Caco-2 (cell line): ENCODE results near the gene CLIP2. TPM values are rescaled to one million over a fixed set of nuclear protein-coding genes. Genes with fewer than 3 reads are reported as not detected.
A peak's percentile ranks its signal among the peaks of the same experiment; 100 is the strongest.

Experiments used
- BruUV-seq: library from RNA; stranded (reverse); fragments of 400-500 nt; replicated peaks from 2 replicates; lab custom pipeline; 2021; lab: Mats Ljungman, UMichigan
- CTCF ChIA-PET: fragments of 300-600 bp; sonication (Branson Sonifier 250); formaldehyde crosslinking; loops from one replicate; lab custom pipeline; 2022; ENCODE audit warnings: antibody characterized with exemption; lab: Charles Lee
- POLR2A ChIA-PET: fragments of 300-600 bp; sonication (Branson Sonifier 250); formaldehyde crosslinking; loops from one replicate; lab custom pipeline; 2022; ENCODE audit warnings: antibody characterized with exemption; lab: Charles Lee
- DNase-seq, 2 experiments: peaks; one replicate each; pipeline versions ENCODE4 v3.0.0 to v3.0.0-alpha.2; 2020 to 2022
- H3K27me3 ChIP-seq: replicated peaks from 2 replicates; pipeline ENCODE4 v1.6.0; 2011; ENCODE audit warnings: low read length; ENCODE audit not compliant: control insufficient read depth, insufficient read depth
- H3K36me3 ChIP-seq: 2 replicates; pipeline ENCODE4 v1.5.1; 2011; ENCODE audit warnings: low read length; ENCODE audit not compliant: control insufficient read depth, insufficient read depth
- H3K4me1 ChIP-seq: fragments of 250-450 bp; sonication (Bioruptor Pico); 2 replicates; pipeline ENCODE4 v1.5.1; 2020; ENCODE audit warnings: mild to moderate bottlenecking
- H3K4me3 ChIP-seq: 2 replicates; pipeline ENCODE4 v1.5.1; 2011; ENCODE audit warnings: low read depth, mild to moderate bottlenecking, control low read depth, low read length
- H3K9me3 ChIP-seq: fragments of 250-450 bp; sonication (Bioruptor Pico); 2 replicates; pipeline ENCODE4 v1.5.1; 2020; ENCODE audit warnings: mild to moderate bottlenecking, moderate library complexity
- H3K27ac Mint-ChIP-seq: one replicate; pipeline ENCODE4 v1.8.0; 2022; ENCODE audit warnings: mixed read lengths; ENCODE audit not compliant: unreplicated experiment
- H3K27me3 Mint-ChIP-seq: one replicate; pipeline ENCODE4 v1.8.0; 2022; ENCODE audit warnings: mixed read lengths; ENCODE audit not compliant: insufficient read depth, unreplicated experiment
- H3K36me3 Mint-ChIP-seq: one replicate; pipeline ENCODE4 v1.8.0; 2022; ENCODE audit warnings: mild to moderate bottlenecking, mixed read lengths; ENCODE audit not compliant: insufficient read depth, unreplicated experiment
- H3K4me1 Mint-ChIP-seq: one replicate; pipeline ENCODE4 v1.8.0; 2022; ENCODE audit warnings: low read depth, mixed read lengths; ENCODE audit not compliant: unreplicated experiment
- H3K4me3 Mint-ChIP-seq: one replicate; pipeline ENCODE4 v1.8.0; 2022; ENCODE audit warnings: mild to moderate bottlenecking, moderate library complexity, mixed read lengths; ENCODE audit not compliant: unreplicated experiment
- H3K9me3 Mint-ChIP-seq: one replicate; pipeline ENCODE4 v1.8.0; 2022; ENCODE audit warnings: mixed read lengths; ENCODE audit not compliant: unreplicated experiment
- CTCF ChIP-seq, 2 experiments: fragments of 200-600 bp in 1 of 2; IDR thresholded peaks; 1 replicate in 1 of 2; 2 replicates in 1 of 2; pipeline versions ENCODE4 v1.5.1 to v1.8.0; 2011 to 2022; ENCODE audit warnings: antibody characterized with exemption in 1 of 2, control low read depth in 1 of 2, inconsistent platforms in 1 of 2, low read depth in 1 of 2, low read length in 1 of 2, mild to moderate bottlenecking in 1 of 2, moderate library complexity in 1 of 2; ENCODE audit not compliant: insufficient read depth in 1 of 2, severe bottlenecking in 1 of 2, unreplicated experiment in 1 of 2
- intact Hi-C: fragments of 100-400 bp; cut with micrococcal nuclease; formaldehyde crosslinking; loops from one replicate; pipeline ENCODE4 v1.10.0; 2022; ENCODE audit not compliant: unreplicated experiment
- total RNA-seq: library from RNA; stranded (reverse); gene quantifications from 2 replicates; pipeline ENCODE4 v1.2.3, GENCODE V29; 2022

Gene CLIP2
- total RNA-seq, 1 experiment from 2014 or later, result 19.5 TPM

- no peaks in the 10 kb centered on the region for H3K27me3 Mint-ChIP-seq
- H3K36me3 ChIP-seq, result no peaks in the 10 kb centered on the region; the same call in 1 of the 2 replicates
- H3K9me3 ChIP-seq, result 0 out of 2 replicates have a peak, but pooled peaks cover 8% of the 10 kb centered on the region
- H3K9me3 Mint-ChIP-seq, result no peaks in the 10 kb centered on the region
- H3K4me1 ChIP-seq, result no peaks in the 10 kb centered on the region
- no peak overlapping the region for H3K4me3 ChIP-seq
- TF ChIP-seq CTCF (IDR thresholded peaks at IDR 0.05; ENCODE audit: insufficient read depth in 1 of 2, low read depth in 1 of 2, low read length in 1 of 2, severe bottlenecking in 1 of 2, unreplicated experiment in 1 of 2), result no peak
- H3K36me3 Mint-ChIP-seq, result peaks cover 46% of the 10 kb centered on the region
- no peaks in the 10 kb centered on the region; the same call in 1 of the 2 replicates for H3K27me3 ChIP-seq
- no peak for DNase-seq
- CTCF ChIA-PET, result interaction anchor here (0.6 kb wide), 1 partner anchor 32 kb away, joined by 3 read pairs; no protein-coding TSS in a partner anchor
- no peak overlapping the region for H3K27ac Mint-ChIP-seq
- POLR2A ChIA-PET, result no interaction called here
- intact Hi-C loops, result no loop called here
- H3K4me3 Mint-ChIP-seq, result no peak overlapping the region
- BruUV-seq, result no TSS peak
- H3K4me1 Mint-ChIP-seq, result no peaks in the 10 kb centered on the region
Measured at GRCh38 chr7:74354009-74354408, 64.8 kb downstream of the CLIP2 start.

GRCh38 chr7:74355091-74355490 lies 65.9 kb downstream of the CLIP2 start:
- DNase-seq, result no peak
- intact Hi-C loops, result no loop called here
- BruUV-seq, result no TSS peak

GRCh38 chr7:74356589-74357315 lies 67.5 kb downstream of the CLIP2 start:
- CTCF ChIA-PET, result no interaction called here

More at GRCh38 chr7:74355091-74355490, 65.9 kb downstream of the CLIP2 start:
- no peak overlapping the region for H3K4me3 ChIP-seq
- H3K4me1 Mint-ChIP-seq, result no peaks in the 10 kb centered on the region
- POLR2A ChIA-PET, result no interaction called here
- CTCF ChIA-PET, result interaction anchor here (0.6 kb wide), 1 partner anchor 9 kb away, joined by 4 read pairs; no protein-coding TSS in a partner anchor
- H3K27me3 Mint-ChIP-seq, result no peaks in the 10 kb centered on the region
- no peaks in the 10 kb centered on the region; the same call in 1 of the 2 replicates for H3K27me3 ChIP-seq
- H3K9me3 ChIP-seq, result 0 out of 2 replicates have a peak, but pooled peaks cover 8% of the 10 kb centered on the region
- H3K4me3 Mint-ChIP-seq, result no peak overlapping the region
- H3K36me3 Mint-ChIP-seq, result peaks cover 53% of the 10 kb centered on the region
- H3K27ac Mint-ChIP-seq, result no peak overlapping the region
- TF ChIP-seq CTCF (IDR thresholded peaks at IDR 0.05; ENCODE audit: insufficient read depth in 1 of 2, low read depth in 1 of 2, low read length in 1 of 2, severe bottlenecking in 1 of 2, unreplicated experiment in 1 of 2), result no peak
- H3K36me3 ChIP-seq, result no peaks in the 10 kb centered on the region; the same call in 1 of the 2 replicates
- no peaks in the 10 kb centered on the region for H3K9me3 Mint-ChIP-seq
- H3K4me1 ChIP-seq, result no peaks in the 10 kb centered on the region

More at GRCh38 chr7:74356589-74357315, 67.5 kb downstream of the CLIP2 start:
- Mint-ChIP-seq H3K9me3 (no peaks in the 10 kb centered on the region), H3K27me3 (no peaks in the 10 kb centered on the region), H3K4me1 (no peaks in the 10 kb centered on the region), H3K36me3 (peaks cover 56% of the 10 kb centered on the region), H3K27ac (peak overlapping the region; percentile 38), H3K4me3 (no peak overlapping the region)
- POLR2A ChIA-PET, result no interaction called here
- no peak for TF ChIP-seq CTCF (IDR thresholded peaks at IDR 0.05; ENCODE audit: insufficient read depth in 1 of 2, low read depth in 1 of 2, low read length in 1 of 2, severe bottlenecking in 1 of 2, unreplicated experiment in 1 of 2)
- Histone ChIP-seq H3K4me3 (no peak overlapping the region), H3K4me1 (no peaks in the 10 kb centered on the region), H3K27me3 (no peaks in the 10 kb centered on the region; the same call in 1 of the 2 replicates), H3K9me3 (0 out of 2 replicates have a peak, but pooled peaks cover 8% of the 10 kb centered on the region), H3K36me3 (no peaks in the 10 kb centered on the region; the same call in 1 of the 2 replicates)
- BruUV-seq, result no TSS peak
- intact Hi-C loops, result no loop called here
- DNase-seq, result no peak
